HG03139 (cell line): ENCODE measurements around the gene DSN1.

Source experiments
- ATAC-seq: cut with Tn5 transposase; IDR thresholded peaks from one replicate; pipeline ENCODE4 v1.9.1; 2021; ENCODE audit not compliant: unreplicated experiment

Gene DSN1

GRCh38 chr20:36796117-36796516, 22.6 kb upstream of the DSN1 start:
- ATAC-seq: no peak

- ATAC-seq: no peak
Observed at GRCh38 chr20:36795691-36796090, 22.1 kb upstream of the DSN1 start.

- ATAC-seq: no peak
Observed at GRCh38 chr20:36794116-36794474, 20.5 kb upstream of the DSN1 start.

- no peak for ATAC-seq
Observed at GRCh38 chr20:36793294-36794115, 19.9 kb upstream of the DSN1 start.

- ATAC-seq: no peak
Observed at GRCh38 chr20:36792422-36792821, 18.9 kb upstream of the DSN1 start.

GRCh38 chr20:36791862-36792261, 18.3 kb upstream of the DSN1 start:
- no peak for ATAC-seq

GRCh38 chr20:36786663-36787062, 13.1 kb upstream of the DSN1 start:
- no peak for ATAC-seq

GRCh38 chr20:36786246-36786645, 12.7 kb upstream of the DSN1 start:
- ATAC-seq: no peak

- ATAC-seq: no peak
Observed at GRCh38 chr20:36785308-36785707, 11.7 kb upstream of the DSN1 start.

GRCh38 chr20:36784900-36785299, 11.3 kb upstream of the DSN1 start:
- no peak for ATAC-seq

- no peak for ATAC-seq
Observed at GRCh38 chr20:36784116-36784515, 10.6 kb upstream of the DSN1 start.

GRCh38 chr20:36779656-36780025, 6.1 kb upstream of the DSN1 start:
- no peak for ATAC-seq

GRCh38 chr20:36778831-36779655, 5.5 kb upstream of the DSN1 start:
- no peak for ATAC-seq

GRCh38 chr20:36777576-36777975, 4.0 kb upstream of the DSN1 start:
- ATAC-seq: no peak

GRCh38 chr20:36777167-36777566, 3.6 kb upstream of the DSN1 start:
- no peak for ATAC-seq

GRCh38 chr20:36775826-36776225, 2.3 kb upstream of the DSN1 start:
- ATAC-seq: no peak

- ATAC-seq: no peak
Observed at GRCh38 chr20:36775196-36775595, 1.6 kb upstream of the DSN1 start.

- no peak for ATAC-seq
Observed at GRCh38 chr20:36773107-36773596, 411 bp downstream of the DSN1 start.

GRCh38 chr20:36770680-36771079, 2.9 kb downstream of the DSN1 start:
- no peak for ATAC-seq

GRCh38 chr20:36768768-36769430, 4.7 kb downstream of the DSN1 start:
- no peak for ATAC-seq

- ATAC-seq: no peak
Observed at GRCh38 chr20:36761125-36761524, 12.4 kb downstream of the DSN1 start.

- ATAC-seq: no peak
Observed at GRCh38 chr20:36760647-36761046, 12.9 kb downstream of the DSN1 start.
